Measurements from ENCODE around the gene ARID5B.

Gene ARID5B

DNA sequence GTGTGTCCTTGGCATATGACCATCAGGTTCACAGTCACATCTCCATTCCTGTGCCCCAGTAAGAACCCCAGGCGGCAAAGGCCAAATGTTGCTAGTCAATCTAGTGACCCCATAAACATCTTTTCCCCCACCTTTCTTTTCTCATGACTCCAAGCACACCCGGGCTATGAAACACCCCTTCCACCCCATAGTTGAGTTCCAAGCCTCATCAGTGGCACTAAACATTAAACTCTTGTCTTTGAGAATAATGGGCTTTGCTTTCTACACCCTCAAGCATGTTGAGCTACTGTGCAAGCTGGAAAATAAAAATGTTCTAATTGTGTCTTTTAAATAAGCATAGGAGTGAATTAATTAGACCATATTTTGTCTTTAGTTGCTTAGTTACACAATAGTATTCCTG is 9.4 kb downstream of the ARID5B start:
- H3K4me3 ChIP-seq (ENCODE audit: low read length), result no peak overlapping the region
- TF ChIP-seq, protein P1, sequence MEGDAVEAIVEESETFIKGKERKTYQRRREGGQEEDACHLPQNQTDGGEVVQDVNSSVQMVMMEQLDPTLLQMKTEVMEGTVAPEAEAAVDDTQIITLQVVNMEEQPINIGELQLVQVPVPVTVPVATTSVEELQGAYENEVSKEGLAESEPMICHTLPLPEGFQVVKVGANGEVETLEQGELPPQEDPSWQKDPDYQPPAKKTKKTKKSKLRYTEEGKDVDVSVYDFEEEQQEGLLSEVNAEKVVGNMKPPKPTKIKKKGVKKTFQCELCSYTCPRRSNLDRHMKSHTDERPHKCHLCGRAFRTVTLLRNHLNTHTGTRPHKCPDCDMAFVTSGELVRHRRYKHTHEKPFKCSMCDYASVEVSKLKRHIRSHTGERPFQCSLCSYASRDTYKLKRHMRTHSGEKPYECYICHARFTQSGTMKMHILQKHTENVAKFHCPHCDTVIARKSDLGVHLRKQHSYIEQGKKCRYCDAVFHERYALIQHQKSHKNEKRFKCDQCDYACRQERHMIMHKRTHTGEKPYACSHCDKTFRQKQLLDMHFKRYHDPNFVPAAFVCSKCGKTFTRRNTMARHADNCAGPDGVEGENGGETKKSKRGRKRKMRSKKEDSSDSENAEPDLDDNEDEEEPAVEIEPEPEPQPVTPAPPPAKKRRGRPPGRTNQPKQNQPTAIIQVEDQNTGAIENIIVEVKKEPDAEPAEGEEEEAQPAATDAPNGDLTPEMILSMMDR (conservative IDR thresholded peaks at IDR 0.05; ENCODE audit: low read length), result no peak
- no peak for DNase-seq (ENCODE audit: low read depth)

DNA sequence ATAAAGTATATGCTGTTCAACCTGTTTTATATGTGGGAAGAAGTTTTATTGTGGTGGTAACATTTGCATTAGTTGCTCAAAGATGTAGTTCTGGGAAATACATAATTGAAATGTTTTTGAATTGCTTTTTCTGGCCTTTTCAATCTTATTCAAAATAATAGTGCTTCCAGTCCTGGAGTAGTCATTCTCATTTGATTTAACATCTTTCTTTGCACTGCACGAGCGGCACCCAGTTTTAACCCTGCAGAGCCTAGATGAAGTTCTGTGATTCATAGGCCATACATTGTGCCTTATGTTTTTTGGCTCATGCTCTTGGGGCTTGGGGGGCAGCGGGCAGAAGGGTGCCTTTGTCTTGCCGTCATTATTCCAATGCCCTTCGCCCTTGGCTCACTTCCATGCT is 9.9 kb downstream of the ARID5B start:
- no peak for DNase-seq (ENCODE audit: low read depth)
- TF ChIP-seq, protein P1 (conservative IDR thresholded peaks at IDR 0.05; ENCODE audit: low read length), result no peak
- no peak overlapping the region for H3K4me3 ChIP-seq (ENCODE audit: low read length)

DNA sequence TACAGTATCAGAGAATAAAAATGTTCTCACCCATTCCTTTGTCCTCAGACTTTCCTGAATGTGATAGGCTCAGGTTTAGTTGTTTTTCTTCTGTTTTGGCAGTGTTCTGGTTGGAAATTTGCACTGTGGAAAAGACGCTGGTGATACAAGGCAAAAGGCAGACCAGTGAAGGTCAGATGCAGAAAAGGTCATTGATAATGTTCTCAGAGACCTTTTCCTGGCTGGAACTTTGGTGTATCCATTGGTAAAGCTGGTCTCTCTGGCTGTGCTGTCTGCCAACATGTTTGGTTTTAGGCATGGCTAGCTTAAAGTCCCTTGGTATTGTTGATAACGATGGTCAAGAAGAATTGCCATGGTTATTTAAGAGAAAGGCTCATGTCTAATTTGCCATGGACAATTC is 11.5 kb downstream of the ARID5B start:
- TF ChIP-seq, protein P1 (conservative IDR thresholded peaks at IDR 0.05; ENCODE audit: low read length), result no peak
- DNase-seq (ENCODE audit: low read depth), result no peak
- no peak overlapping the region for H3K4me3 ChIP-seq (ENCODE audit: low read length)

DNA sequence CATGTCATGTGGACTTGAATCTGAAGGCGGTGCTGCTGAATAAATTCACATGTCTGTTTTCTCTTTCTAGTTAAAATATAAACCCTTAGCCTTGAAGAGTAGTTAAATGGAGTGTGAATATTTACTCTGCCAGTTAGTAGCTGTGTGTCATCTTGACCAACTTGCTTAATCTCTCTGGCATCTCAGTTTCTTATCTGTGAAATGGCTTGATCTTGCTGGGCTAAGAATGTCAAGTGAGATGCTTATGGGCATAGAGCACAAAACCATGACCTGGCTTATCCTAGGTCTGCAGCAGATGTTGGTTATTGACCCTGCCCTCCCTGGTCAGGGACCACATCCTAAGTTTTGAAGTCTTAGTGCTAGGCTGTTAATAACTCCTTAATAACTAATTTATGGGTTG is 16.6 kb downstream of the ARID5B start:
- no peak for DNase-seq (ENCODE audit: low read depth)
- no peak overlapping the region for H3K4me3 ChIP-seq (ENCODE audit: low read length)
- TF ChIP-seq, protein P1 (conservative IDR thresholded peaks at IDR 0.05; ENCODE audit: low read length), result no peak

DNA sequence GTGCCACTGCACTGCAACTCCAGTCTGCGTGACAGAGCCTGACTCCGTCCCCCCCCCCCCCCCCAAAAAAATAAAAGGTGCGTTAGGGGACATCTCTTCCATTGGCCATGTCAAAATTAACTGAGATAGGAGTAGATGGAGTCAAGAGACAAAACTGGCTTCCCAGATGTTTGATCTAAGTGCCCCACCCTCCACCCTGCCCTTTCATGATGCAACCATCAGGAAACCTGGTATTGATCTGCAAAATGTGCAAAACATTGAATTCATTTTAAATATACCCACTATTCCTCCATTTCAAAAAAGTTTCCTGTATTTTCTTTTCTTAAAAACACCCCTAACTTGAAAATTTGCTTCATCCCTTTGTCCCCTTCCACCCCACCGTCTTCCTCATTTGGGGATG is 17.5 kb downstream of the ARID5B start:
- TF ChIP-seq, protein P1 (conservative IDR thresholded peaks at IDR 0.05; ENCODE audit: low read length), result no peak
- H3K4me3 ChIP-seq (ENCODE audit: low read length), result no peak overlapping the region
- no peak for DNase-seq (ENCODE audit: low read depth)

DNA sequence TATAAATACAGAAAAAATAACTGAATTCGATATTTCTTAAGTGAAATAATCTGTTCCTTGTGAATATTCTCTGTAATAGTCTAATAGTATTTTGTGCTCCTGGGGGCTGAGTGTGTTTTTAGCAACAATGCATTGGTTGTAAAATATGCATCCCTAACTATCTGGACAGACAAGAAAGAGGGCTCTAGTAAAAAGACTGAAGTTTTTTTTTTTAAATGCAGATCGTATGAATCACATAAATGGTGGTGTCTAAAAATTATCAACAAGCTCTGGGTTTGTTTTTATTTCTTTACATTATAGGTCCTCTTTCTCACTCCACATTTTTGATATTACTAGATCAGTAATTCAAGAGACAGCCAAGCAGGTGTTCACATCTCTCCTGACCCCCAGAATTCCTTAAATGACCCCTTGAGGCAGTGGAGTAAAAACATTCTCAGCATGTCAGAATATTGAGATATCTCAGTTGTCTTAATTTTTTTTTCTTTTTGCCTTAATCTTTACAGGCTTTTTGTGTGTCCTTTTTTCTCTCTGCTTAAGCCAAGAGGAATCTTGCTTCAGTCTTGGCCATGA is 18.2 kb downstream of the ARID5B start:
- no peak overlapping the region for H3K4me3 ChIP-seq (ENCODE audit: low read length)
- TF ChIP-seq, protein P1 (conservative IDR thresholded peaks at IDR 0.05; ENCODE audit: low read length), result no peak
- DNase-seq (ENCODE audit: low read depth), result no peak

DNA sequence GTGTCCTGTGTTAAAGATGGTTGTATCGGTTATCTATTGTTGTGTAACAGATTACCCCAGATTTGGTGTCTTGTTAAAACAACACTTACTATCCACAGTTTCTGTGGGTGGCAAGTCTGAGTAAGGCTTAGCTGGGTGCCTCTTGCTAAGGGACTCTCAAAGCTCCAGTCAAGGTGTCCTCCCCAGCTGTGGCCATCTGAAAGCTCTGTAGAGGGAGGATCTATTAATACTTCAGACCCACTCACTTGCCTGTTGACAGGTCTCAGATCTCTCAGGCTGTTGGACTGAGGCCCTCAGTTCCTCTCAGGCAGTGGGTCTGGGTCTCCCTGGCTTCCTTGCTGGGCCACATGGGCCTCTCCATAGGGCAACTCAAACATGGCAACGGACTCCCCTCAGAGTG is 19.6 kb downstream of the ARID5B start:
- H3K4me3 ChIP-seq (ENCODE audit: low read length), result no peak overlapping the region
- DNase-seq (ENCODE audit: low read depth), result no peak
- TF ChIP-seq, protein P1 (conservative IDR thresholded peaks at IDR 0.05; ENCODE audit: low read length), result no peak
